Cardiac muscle cell (in vitro differentiated cells and primary cell): ENCODE data around the gene TMEM171. TPM values are rescaled to one million over a fixed set of nuclear protein-coding genes. Genes with fewer than 3 reads are reported as not detected.

Experiments
- DNase-seq, 2 donors: peaks; one replicate each; pipeline versions ENCODE4 v3.0.0 to v3.0.0-alpha.2; 2010 to 2017; ENCODE audit warnings: low read depth in 1 of 2, low spot score in 1 of 2
- H3K27ac ChIP-seq: fragments of 200-600 bp; sonication (generic); 2 replicates; pipeline ENCODE4 v1.5.1; 2016
- H3K27me3 ChIP-seq: fragments of 200-600 bp; sonication (generic); 2 replicates; pipeline ENCODE4 v1.6.0; 2016; ENCODE audit warnings: control low read depth
- H3K36me3 ChIP-seq: fragments of 200-600 bp; sonication (generic); 2 replicates; pipeline ENCODE4 v1.5.1; 2016; ENCODE audit warnings: control low read depth
- H3K4me1 ChIP-seq: fragments of 200-600 bp; sonication (generic); 2 replicates; pipeline ENCODE4 v1.8.1; 2017; ENCODE audit warnings: low read depth, mild to moderate bottlenecking, mixed run types
- H3K4me3 ChIP-seq: fragments of 200-600 bp; sonication (generic); 2 replicates; pipeline ENCODE4 v1.5.1; 2016; ENCODE audit warnings: mild to moderate bottlenecking
- H3K9me3 ChIP-seq: fragments of 200-600 bp; sonication (generic); 2 replicates; pipeline ENCODE4 v1.5.1; 2017; ENCODE audit warnings: low read depth, mild to moderate bottlenecking, control low read depth
- CTCF ChIP-seq: IDR thresholded peaks from 2 replicates; pipeline ENCODE4 v1.5.1; 2012; ENCODE audit warnings: low read depth, mild to moderate bottlenecking, low read length
- polyA plus RNA-seq: library from polyadenylated mRNA; unstranded; fragments of >200 nt; fragmentation: Nextera tagmentation; extraction: Ambion mirVana; gene quantifications from 2 replicates; pipeline ENCODE4 v1.2.1, GENCODE V29; 2016
- total RNA-seq: library from RNA; depleted of rRNA; stranded (reverse); fragments of >200 nt; gene quantifications from 2 replicates; pipeline ENCODE4 v1.2.3, GENCODE V29; 2016

TMEM171 gene
- total and polyA plus RNA-seq, 2 experiments from 2014 or later: not detected

GRCh38 chr5:73151766-73152410, 31.5 kb downstream of the TMEM171 start:
- Histone ChIP-seq H3K4me3 (no peak overlapping the region), H3K27ac (no peak overlapping the region), H3K4me1 (peaks cover 5% of the 10 kb centered on the region), H3K27me3 (no peaks in the 10 kb centered on the region), H3K36me3 (no peaks in the 10 kb centered on the region), H3K9me3 (no peaks in the 10 kb centered on the region)
- TF ChIP-seq CTCF: no peak
- DNase-seq: peak in 1 of 2 donors; percentile 48

GRCh38 chr5:73152411-73153388, 32.3 kb downstream of the TMEM171 start:
- DNase-seq: no peak
- H3K27me3 ChIP-seq: no peaks in the 10 kb centered on the region

GRCh38 chr5:73153513-73153912, 33.1 kb downstream of the TMEM171 start:
- H3K4me1 ChIP-seq: peaks cover 5% of the 10 kb centered on the region
- no peak overlapping the region for H3K4me3 ChIP-seq
- H3K27ac ChIP-seq: no peak overlapping the region
- H3K9me3 ChIP-seq: no peaks in the 10 kb centered on the region
- no peaks in the 10 kb centered on the region for H3K27me3 ChIP-seq
- no peaks in the 10 kb centered on the region for H3K36me3 ChIP-seq
- TF ChIP-seq CTCF: no peak
- DNase-seq: no peak

More at GRCh38 chr5:73152411-73153388, 32.3 kb downstream of the TMEM171 start:
- no peak for TF ChIP-seq CTCF
- H3K4me3 ChIP-seq: no peak overlapping the region
- H3K27ac ChIP-seq: no peak overlapping the region
- no peaks in the 10 kb centered on the region for H3K36me3 ChIP-seq
- peaks cover 5% of the 10 kb centered on the region for H3K4me1 ChIP-seq
- H3K9me3 ChIP-seq: no peaks in the 10 kb centered on the region

GRCh38 chr5:73154208-73155006, 34.0 kb downstream of the TMEM171 start:
- no peak for TF ChIP-seq CTCF
- H3K9me3 ChIP-seq: no peaks in the 10 kb centered on the region
- no peak overlapping the region for H3K4me3 ChIP-seq
- peaks cover 5% of the 10 kb centered on the region for H3K4me1 ChIP-seq
- H3K27me3 ChIP-seq: no peaks in the 10 kb centered on the region
- DNase-seq: no peak
- H3K27ac ChIP-seq: no peak overlapping the region
- H3K36me3 ChIP-seq: no peaks in the 10 kb centered on the region
